ENCODE data around the gene KRTAP10-6. TPM values are rescaled to one million over a fixed set of nuclear protein-coding genes. Genes with fewer than 3 reads are reported as not detected.

The KRTAP10-6 gene
- total RNA-seq, 4 donors from 2014 or later, result not detected

DNA sequence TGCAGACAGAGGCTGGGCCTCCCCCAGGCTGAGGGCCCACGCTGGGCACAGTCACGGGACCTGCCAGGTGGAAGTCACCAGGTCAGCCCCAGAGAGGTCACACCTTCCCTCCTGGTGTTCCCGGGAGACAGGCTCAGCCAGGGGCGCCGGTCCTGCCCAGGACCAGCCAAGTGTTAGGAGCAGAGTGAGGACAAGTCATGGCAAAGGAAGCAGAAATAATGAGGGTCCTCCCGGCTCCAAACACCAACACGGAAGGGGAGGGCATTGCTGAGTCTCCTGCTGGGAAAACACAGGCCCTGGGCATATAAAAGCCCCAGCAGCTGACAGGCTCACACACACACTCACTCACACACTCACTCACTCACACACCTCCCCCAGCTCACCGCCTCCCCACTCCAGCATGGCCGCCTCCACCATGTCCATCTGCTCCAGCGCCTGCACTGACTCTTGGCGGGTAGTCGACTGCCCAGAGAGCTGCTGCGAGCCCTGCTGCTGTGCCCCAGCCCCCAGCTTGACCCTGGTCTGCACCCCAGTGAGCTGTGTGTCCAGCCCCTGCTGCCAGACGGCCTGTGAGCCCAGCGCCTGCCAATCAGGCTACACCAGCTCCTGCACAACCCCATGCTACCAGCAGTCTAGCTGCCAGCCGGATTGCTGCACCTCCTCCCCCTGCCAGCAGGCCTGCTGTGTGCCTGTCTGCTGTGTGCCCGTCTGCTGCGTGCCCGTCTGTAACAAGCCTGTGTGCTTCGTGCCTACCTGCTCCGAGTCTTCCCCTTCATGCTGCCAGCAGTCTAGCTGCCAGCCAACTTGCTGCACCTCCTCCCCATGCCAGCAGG, 44.9 kb upstream of the KRTAP10-6 start, which contains the start of gene KRTAP10-10:
Gene KRTAP10-10 (plus strand): TSS at position 339 of the 833 bp plus-strand sequence. CDS start 62 bp downstream, at position 401.
- Histone ChIP-seq H3K27ac (no peak within 1 kb of the TSS), H3K27me3 (no peaks in the 10 kb centered on the region), H3K36me3 (no peaks in the 10 kb centered on the region), H3K4me1 (no peaks in the 10 kb centered on the region), H3K9me3 (no peaks in the 10 kb centered on the region), H3K4me3 (replicated peaks in 1 of 3) (no peak within 1 kb of the TSS)
- DNase-seq, result no peak
- 68 to 78% methylated on average over 16 to 19 of the region's 21 CpGs for WGBS, 2 donors
- intact Hi-C loops (cut with DNase I), result no loop called here
- no peak for TF ChIP-seq POLR2A (IDR thresholded peaks at IDR 0.05)
- TF ChIP-seq, protein P1, sequence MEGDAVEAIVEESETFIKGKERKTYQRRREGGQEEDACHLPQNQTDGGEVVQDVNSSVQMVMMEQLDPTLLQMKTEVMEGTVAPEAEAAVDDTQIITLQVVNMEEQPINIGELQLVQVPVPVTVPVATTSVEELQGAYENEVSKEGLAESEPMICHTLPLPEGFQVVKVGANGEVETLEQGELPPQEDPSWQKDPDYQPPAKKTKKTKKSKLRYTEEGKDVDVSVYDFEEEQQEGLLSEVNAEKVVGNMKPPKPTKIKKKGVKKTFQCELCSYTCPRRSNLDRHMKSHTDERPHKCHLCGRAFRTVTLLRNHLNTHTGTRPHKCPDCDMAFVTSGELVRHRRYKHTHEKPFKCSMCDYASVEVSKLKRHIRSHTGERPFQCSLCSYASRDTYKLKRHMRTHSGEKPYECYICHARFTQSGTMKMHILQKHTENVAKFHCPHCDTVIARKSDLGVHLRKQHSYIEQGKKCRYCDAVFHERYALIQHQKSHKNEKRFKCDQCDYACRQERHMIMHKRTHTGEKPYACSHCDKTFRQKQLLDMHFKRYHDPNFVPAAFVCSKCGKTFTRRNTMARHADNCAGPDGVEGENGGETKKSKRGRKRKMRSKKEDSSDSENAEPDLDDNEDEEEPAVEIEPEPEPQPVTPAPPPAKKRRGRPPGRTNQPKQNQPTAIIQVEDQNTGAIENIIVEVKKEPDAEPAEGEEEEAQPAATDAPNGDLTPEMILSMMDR (IDR thresholded peaks at IDR 0.05), result no peak

DNA sequence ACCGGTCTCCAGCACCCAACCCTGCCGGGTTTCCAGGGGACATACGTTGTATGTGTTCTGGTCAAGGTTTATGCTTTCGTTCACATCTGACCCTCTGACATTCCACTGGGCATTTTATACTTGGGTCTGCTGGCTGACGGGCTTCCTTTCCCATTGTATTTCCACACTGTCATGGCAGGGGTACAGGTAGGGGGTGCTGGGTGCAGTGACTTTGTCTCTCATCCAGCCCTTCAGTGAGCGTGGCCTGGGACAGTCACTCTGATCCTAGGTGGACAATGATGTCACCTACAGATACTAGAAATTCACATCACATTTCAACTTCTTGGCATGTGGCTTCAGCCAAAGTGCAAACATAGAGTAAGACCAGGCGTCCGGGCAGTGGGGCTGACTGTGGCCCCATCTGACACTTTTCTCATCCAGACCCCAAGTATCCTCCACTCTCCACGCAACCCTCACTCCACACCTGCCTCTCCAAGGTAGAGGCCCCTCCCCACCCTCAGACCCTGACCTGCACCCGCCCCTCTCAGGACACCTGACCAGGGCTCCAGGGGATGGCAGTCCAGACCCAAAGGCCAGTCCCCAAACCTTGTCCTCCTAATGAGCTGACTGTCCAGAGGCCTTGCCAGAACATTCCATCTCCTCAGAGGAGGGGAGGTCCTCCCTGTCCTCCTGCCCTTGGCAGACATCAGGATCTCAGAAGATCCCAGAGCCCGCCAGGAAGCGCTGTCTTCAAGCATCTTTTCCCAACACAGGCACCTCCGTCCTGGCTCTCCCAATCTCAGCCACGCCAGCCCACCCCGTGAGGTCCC, 44.1 kb upstream of the KRTAP10-6 start:
- H3K9me3 ChIP-seq, result no peaks in the 10 kb centered on the region
- DNase-seq, result no peak
- WGBS, 2 donors, result 90% methylated on average over 15 of the region's 15 CpGs
- intact Hi-C loops (cut with DNase I), result no loop called here
- no peak overlapping the region for H3K4me3 ChIP-seq (replicated peaks in 1 of 3)
- no peaks in the 10 kb centered on the region for H3K4me1 ChIP-seq
- no peak overlapping the region for H3K27ac ChIP-seq
- no peak for TF ChIP-seq POLR2A (IDR thresholded peaks at IDR 0.05)
- TF ChIP-seq, protein P1 (IDR thresholded peaks at IDR 0.05), result no peak
- no peaks in the 10 kb centered on the region for H3K27me3 ChIP-seq
- no peaks in the 10 kb centered on the region for H3K36me3 ChIP-seq

GRCh38 chr21:44632067-44632466, 39.8 kb upstream of the KRTAP10-6 start:
- no peaks in the 10 kb centered on the region for H3K4me1 ChIP-seq
- no peak for TF ChIP-seq POLR2A (IDR thresholded peaks at IDR 0.05)
- TF ChIP-seq, protein P1 (IDR thresholded peaks at IDR 0.05), result no peak
- no peak overlapping the region for H3K27ac ChIP-seq
- H3K36me3 ChIP-seq, result no peaks in the 10 kb centered on the region
- H3K9me3 ChIP-seq, result no peaks in the 10 kb centered on the region
- H3K27me3 ChIP-seq, result no peaks in the 10 kb centered on the region
- intact Hi-C loops (cut with DNase I), result no loop called here
- WGBS, 2 donors, result 93 to 94% methylated on average over 1 of the region's 1 CpG
- DNase-seq, result no peak
- no peak overlapping the region for H3K4me3 ChIP-seq (replicated peaks in 1 of 3)

- no peaks in the 10 kb centered on the region for H3K27me3 ChIP-seq
- WGBS, 2 donors, result 80 to 81% methylated on average over 2 of the region's 2 CpGs
- TF ChIP-seq POLR2A (IDR thresholded peaks at IDR 0.05), result no peak
- TF ChIP-seq, protein P1 (IDR thresholded peaks at IDR 0.05), result no peak
- no peak overlapping the region for H3K4me3 ChIP-seq (replicated peaks in 1 of 3)
- no peaks in the 10 kb centered on the region for H3K4me1 ChIP-seq
- H3K36me3 ChIP-seq, result no peaks in the 10 kb centered on the region
- intact Hi-C loops (cut with DNase I), result no loop called here
- DNase-seq, result no peak
- H3K9me3 ChIP-seq, result no peaks in the 10 kb centered on the region
- H3K27ac ChIP-seq, result no peak overlapping the region
These were observed 38.1 kb upstream of the KRTAP10-6 start for GRCh38 chr21:44630440-44630839.
